Mucosa of descending colon (tissue), 3 donors: ENCODE results near the gene SKA3. TPM values are rescaled to one million over a fixed set of nuclear protein-coding genes. Genes with fewer than 3 reads are reported as not detected.

Source experiments
- ATAC-seq: fragments of 200-7000 bp; cut with Tn5 transposase; one replicate; pipeline ENCODE4 v1.9.1; 2020; ENCODE audit warnings: mild to moderate bottlenecking, moderate library complexity
- DNase-seq, 3 donors: peaks; one replicate each; pipeline ENCODE4 v3.0.0-alpha.2; 2020
- H3K36me3 ChIP-seq: fragments of 200-600 bp; one replicate; pipeline ENCODE4 v1.8.0; 2021; ENCODE audit warnings: low read depth, mild to moderate bottlenecking
- H3K4me1 ChIP-seq: fragments of 200-600 bp; one replicate; pipeline ENCODE4 v1.8.0; 2021; ENCODE audit warnings: low read depth, mild to moderate bottlenecking
- H3K4me3 ChIP-seq: fragments of 200-600 bp; one replicate; pipeline ENCODE4 v1.8.0; 2021; ENCODE audit warnings: mild to moderate bottlenecking
- H3K9me3 ChIP-seq: fragments of 200-600 bp; one replicate; pipeline ENCODE4 v1.8.0; 2021; ENCODE audit warnings: mild to moderate bottlenecking
- CTCF ChIP-seq: fragments of 200-600 bp; IDR thresholded peaks from one replicate; pipeline ENCODE4 v1.8.0; 2022; ENCODE audit warnings: antibody characterized with exemption, mild to moderate bottlenecking
- intact Hi-C, 2 donors: fragments of 100-400 bp; cut with DNase I in 1 of 2; cut with micrococcal nuclease in 1 of 2; formaldehyde crosslinking; loops; one replicate each; pipeline versions ENCODE4 v1.11.0 to v1.11.1; 2022; cut with DNase I, micrococcal nuclease
- total RNA-seq, 3 donors: library from RNA; stranded (reverse); fragmentation: NEBNext Ultra II Directional in 2 of 3; extraction: Animal tissue kit (Norgen Biotek cat#: 25700) in 2 of 3; gene quantifications; one replicate each; pipeline versions ENCODE4 v1.2.1 to v1.2.4, GENCODE V29; 2021 to 2023
- donor health status: DM: no; HTN: no; CAD: no; lungs with moderate emphysema.
- donor health status: DM: no; HTN: no; CAD: no.
- donor health status: DM: no; HTN: yes; CAD: no.

Gene SKA3
- total RNA-seq, 3 donors from 2014 or later, result 1.3 to 7.2 (median 2.4) TPM

GRCh38 chr13:21134475-21134874, 41.9 kb downstream of the SKA3 start:
- no peaks in the 10 kb centered on the region for H3K9me3 ChIP-seq

GRCh38 chr13:21133077-21133476, 43.3 kb downstream of the SKA3 start:
- H3K4me1 ChIP-seq, result peaks cover 3% of the 10 kb centered on the region
- intact Hi-C loops, result no loop called here
- DNase-seq (no peak), ATAC-seq (no peak)
- no peak for TF ChIP-seq CTCF
- no peak overlapping the region for H3K4me3 ChIP-seq
- no peaks in the 10 kb centered on the region for H3K36me3 ChIP-seq
- no peaks in the 10 kb centered on the region for H3K9me3 ChIP-seq

More at GRCh38 chr13:21134475-21134874, 41.9 kb downstream of the SKA3 start:
- Histone ChIP-seq H3K4me3 (no peak overlapping the region), H3K4me1 (peaks cover 7% of the 10 kb centered on the region), H3K36me3 (no peaks in the 10 kb centered on the region)
- no peak for TF ChIP-seq CTCF
- intact Hi-C loops, result no loop called here
- ATAC-seq (peak; percentile 23), DNase-seq (no peak)

GRCh38 chr13:21130116-21130515, 46.2 kb downstream of the SKA3 start:
- DNase-seq (no peak), ATAC-seq (no peak)
- Histone ChIP-seq H3K4me3 (no peak overlapping the region), H3K4me1 (peaks cover 3% of the 10 kb centered on the region), H3K9me3 (no peaks in the 10 kb centered on the region), H3K36me3 (no peaks in the 10 kb centered on the region)
- no peak for TF ChIP-seq CTCF
- intact Hi-C loops, result no loop called here

GRCh38 chr13:21124852-21125251, 51.5 kb downstream of the SKA3 start:
- intact Hi-C loops, result no loop called here
- no peaks in the 10 kb centered on the region for H3K36me3 ChIP-seq
- no peak overlapping the region for H3K4me3 ChIP-seq
- H3K9me3 ChIP-seq, result no peaks in the 10 kb centered on the region
- TF ChIP-seq CTCF, result no peak
- ATAC-seq (no peak), DNase-seq (no peak)
- H3K4me1 ChIP-seq, result no peaks in the 10 kb centered on the region

- DNase-seq (no peak), ATAC-seq (no peak)
- Histone ChIP-seq H3K4me1 (no peaks in the 10 kb centered on the region), H3K4me3 (no peak overlapping the region), H3K9me3 (no peaks in the 10 kb centered on the region), H3K36me3 (no peaks in the 10 kb centered on the region)
- TF ChIP-seq CTCF, result no peak
- intact Hi-C loops, result no loop called here
These were observed 52.4 kb downstream of the SKA3 start for GRCh38 chr13:21123956-21124355.

GRCh38 chr13:21121616-21122015, 54.7 kb downstream of the SKA3 start:
- Histone ChIP-seq H3K36me3 (no peaks in the 10 kb centered on the region), H3K4me3 (no peak overlapping the region), H3K4me1 (no peaks in the 10 kb centered on the region), H3K9me3 (no peaks in the 10 kb centered on the region)
- no peak for DNase-seq
- TF ChIP-seq CTCF, result no peak
- ATAC-seq, result no peak
- intact Hi-C loops, result no loop called here
